Endothelial cell of umbilical vein (primary cell): ENCODE data around the gene COQ8A.

ENCODE experiments used
- EZH2 ChIP-seq: IDR thresholded peaks from 2 replicates; pipeline ENCODE4 v1.6.1; 2012; ENCODE audit warnings: borderline replicate concordance, low read depth, mild to moderate bottlenecking, moderate library complexity, low read length, inconsistent platforms; ENCODE audit not compliant: severe bottlenecking
- GATA2 ChIP-seq: IDR thresholded peaks from 2 replicates; pipeline ENCODE4 v1.7.0; 2011; ENCODE audit warnings: low read depth, mild to moderate bottlenecking, moderate library complexity, mixed read lengths, low read length; ENCODE audit not compliant: insufficient read length, insufficient read depth
- POLR2A ChIP-seq: IDR thresholded peaks from 2 replicates; pipeline ENCODE4 v1.6.1; 2012; ENCODE audit warnings: low read depth, mild to moderate bottlenecking, control low read depth, low read length
- POLR2AphosphoS5 ChIP-seq: IDR thresholded peaks from 2 replicates; pipeline ENCODE4 v1.6.1; 2012; ENCODE audit warnings: low read depth, mild to moderate bottlenecking, control low read depth, low read length, moderate library complexity; ENCODE audit not compliant: insufficient read depth
- TF ChIP-seq, protein P1 (sequence below), 2 donors: IDR thresholded peaks; 1 replicate in 1 of 2; 2 replicates in 1 of 2; pipeline ENCODE4 v1.5.1; 2011; ENCODE audit warnings: low read length in 2 of 2, mild to moderate bottlenecking in 2 of 2, moderate library complexity in 2 of 2, control low read depth in 1 of 2, inconsistent platforms in 1 of 2, low read depth in 1 of 2; ENCODE audit not compliant: insufficient read depth in 1 of 2; ENCODE audit errors: extremely low read depth in 1 of 2
- TF ChIP-seq, protein P2 (sequence below): IDR thresholded peaks from 2 replicates; pipeline ENCODE4 v1.6.1; 2011; ENCODE audit not compliant: insufficient read depth, insufficient read length

- TF ChIP-seq, protein P1, sequence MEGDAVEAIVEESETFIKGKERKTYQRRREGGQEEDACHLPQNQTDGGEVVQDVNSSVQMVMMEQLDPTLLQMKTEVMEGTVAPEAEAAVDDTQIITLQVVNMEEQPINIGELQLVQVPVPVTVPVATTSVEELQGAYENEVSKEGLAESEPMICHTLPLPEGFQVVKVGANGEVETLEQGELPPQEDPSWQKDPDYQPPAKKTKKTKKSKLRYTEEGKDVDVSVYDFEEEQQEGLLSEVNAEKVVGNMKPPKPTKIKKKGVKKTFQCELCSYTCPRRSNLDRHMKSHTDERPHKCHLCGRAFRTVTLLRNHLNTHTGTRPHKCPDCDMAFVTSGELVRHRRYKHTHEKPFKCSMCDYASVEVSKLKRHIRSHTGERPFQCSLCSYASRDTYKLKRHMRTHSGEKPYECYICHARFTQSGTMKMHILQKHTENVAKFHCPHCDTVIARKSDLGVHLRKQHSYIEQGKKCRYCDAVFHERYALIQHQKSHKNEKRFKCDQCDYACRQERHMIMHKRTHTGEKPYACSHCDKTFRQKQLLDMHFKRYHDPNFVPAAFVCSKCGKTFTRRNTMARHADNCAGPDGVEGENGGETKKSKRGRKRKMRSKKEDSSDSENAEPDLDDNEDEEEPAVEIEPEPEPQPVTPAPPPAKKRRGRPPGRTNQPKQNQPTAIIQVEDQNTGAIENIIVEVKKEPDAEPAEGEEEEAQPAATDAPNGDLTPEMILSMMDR (IDR thresholded peaks at IDR 0.05; ENCODE audit: extremely low read depth in 1 of 2, insufficient read depth in 1 of 2, low read depth in 1 of 2, low read length in 2 of 2), result no peak
- TF ChIP-seq POLR2AphosphoS5 (no peak), POLR2A (no peak), EZH2 (no peak), GATA2 (no peak)
- TF ChIP-seq, protein P2, sequence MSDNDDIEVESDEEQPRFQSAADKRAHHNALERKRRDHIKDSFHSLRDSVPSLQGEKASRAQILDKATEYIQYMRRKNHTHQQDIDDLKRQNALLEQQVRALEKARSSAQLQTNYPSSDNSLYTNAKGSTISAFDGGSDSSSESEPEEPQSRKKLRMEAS, result no peak
Measured at GRCh38 chr1:226898246-226898645, 41.8 kb upstream of the COQ8A start.
